Muscle of arm (tissue), 14 donors: ENCODE measurements around the gene AMN. TPM values are rescaled to one million over a fixed set of nuclear protein-coding genes. Genes with fewer than 3 reads are reported as not detected.
A peak's percentile ranks its signal among the peaks of the same experiment; 100 is the strongest.
"Not testable (repeated sequence)": the region's sequence is repeated elsewhere in the genome, so short reads cannot be mapped to it uniquely, and the experiment has no call there.

Source experiments
- DNase-seq: peaks from one replicate; pipeline ENCODE4 v3.0.0-alpha.2; 2013
- long read RNA-seq, 11 donors: transcript quantifications; one replicate each; lab custom pipeline, GENCODE V29; 2026
- polyA plus RNA-seq, 12 donors: library from polyadenylated mRNA; unstranded; fragments of 120-200 nt; gene quantifications; one replicate each; pipeline ENCODE4 v1.2.1, GENCODE V29; 2013; ENCODE audit not compliant: insufficient read length in 12 of 12

Gene AMN
- 10 to 100 TPM in 1 of 12 donors, 1 to 10 TPM in 3, under 1 TPM in 7, not detected in 1; 0.16 to 32.7 (median 0.62) TPM for polyA plus RNA-seq
- long read RNA-seq, donor 1, transcript AMN-201 (12 exons, 1,907 nt): major isoform, 139 of 221 reads
- long read RNA-seq, donor 1, transcript AMN-202 (11 exons, 2,269 nt): minor isoform, 5 of 221 reads
- long read RNA-seq, donor 1, partial matches to known transcripts: 77 of 221 reads
- long read RNA-seq, donor 1, other reads (novel, unspliced or antisense): 0 of 221 reads
- long read RNA-seq, donor 2: 0 reads
- long read RNA-seq, donor 3: 0 reads
- long read RNA-seq, donor 4: 0 reads
- long read RNA-seq, donor 5: 0 reads
- long read RNA-seq, donor 6: 0 reads
- long read RNA-seq, donor 7: 0 reads
- long read RNA-seq, donor 8, partial matches to known transcripts: 0 of 2 reads
- long read RNA-seq, donor 8, other reads (novel, unspliced or antisense): 0 of 2 reads
- long read RNA-seq, donor 9: 0 reads
- long read RNA-seq, donor 10: 0 reads
- long read RNA-seq, donor 11: 0 reads

DNA sequence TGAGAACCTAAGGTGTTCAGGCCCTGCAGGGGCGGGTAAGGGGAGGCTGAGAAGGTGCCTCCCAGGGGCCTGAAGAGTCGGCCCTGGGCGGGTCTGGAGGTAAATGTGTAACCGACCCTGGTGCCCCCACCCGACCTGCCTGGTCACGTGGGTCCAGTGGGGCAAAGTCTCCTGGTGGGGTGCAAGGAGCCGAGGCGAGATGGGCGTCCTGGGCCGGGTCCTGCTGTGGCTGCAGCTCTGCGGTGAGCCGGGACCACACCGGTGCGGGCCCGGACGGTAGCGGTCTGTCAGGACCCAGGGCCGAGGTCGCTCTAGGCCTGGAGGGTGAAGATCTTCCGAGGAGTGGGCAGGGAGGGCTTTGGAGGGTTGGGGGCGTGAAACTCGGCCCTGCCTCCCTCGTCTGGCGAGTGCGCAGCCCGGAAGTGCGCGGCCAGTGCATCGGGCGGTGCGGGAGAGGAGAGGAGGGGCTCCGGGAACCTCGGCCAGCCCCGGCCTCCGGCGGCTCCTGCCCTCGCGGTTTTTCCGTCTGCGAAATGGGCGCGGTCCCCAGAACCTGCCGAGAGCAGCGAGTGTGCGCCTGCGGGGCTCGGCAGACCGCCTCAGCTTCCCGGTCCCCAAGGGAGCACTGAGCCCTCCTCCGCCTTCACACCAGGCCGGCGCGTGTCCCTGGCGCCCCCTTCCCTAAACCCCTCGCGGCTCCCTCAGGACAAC, at the start of gene AMN:
AMN (plus strand) TSS at position 174 of the 711 bp plus-strand sequence; CDS start at position 200, 26 bp downstream.
- no peak for DNase-seq

DNA sequence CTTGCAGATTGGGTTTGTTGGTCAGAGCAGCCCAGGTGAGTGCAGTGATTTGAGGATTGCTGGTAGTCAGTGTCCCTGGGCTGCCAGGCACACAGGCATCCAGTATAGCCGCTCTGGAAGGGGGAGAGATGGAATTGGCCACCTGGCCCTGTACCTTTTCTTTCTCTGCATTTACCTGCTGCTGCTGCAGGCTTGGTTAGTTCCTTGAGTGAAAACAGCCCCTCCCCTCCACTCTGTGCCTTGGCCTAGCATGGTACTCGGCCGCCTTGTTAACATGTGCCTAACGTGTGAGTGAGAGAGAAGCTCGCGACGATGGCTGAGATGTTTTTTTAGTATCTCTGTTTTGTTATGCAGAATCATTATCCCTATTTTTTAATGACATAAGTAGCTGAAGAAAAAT, 49.3 kb upstream of the AMN start:
- DNase-seq: no peak

DNA sequence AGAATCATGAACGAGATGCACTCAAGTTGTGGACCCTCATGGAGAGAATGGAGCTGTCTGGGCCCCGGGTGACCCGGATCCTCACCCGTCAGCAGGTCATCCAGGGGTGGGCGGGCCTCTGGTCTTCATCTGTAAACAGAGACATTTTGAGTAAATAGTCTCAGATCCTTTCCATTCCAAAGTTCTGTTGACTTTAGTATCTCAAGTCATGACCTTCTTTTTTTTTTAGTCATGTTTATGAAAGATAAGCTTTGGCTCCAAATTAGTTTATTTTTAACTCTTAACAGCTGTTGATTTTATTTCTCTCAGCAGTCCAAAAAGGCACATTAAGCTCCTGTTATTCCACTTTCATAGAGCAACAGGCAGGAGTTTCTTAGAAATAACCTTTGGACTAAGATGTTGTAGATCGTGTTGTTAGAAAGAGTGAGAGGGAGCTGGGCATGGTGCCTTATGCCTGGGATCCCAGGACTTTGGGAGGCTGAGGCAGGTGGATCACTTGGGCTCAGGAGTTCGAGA, 48.9 kb upstream of the AMN start:
- no peak for DNase-seq

DNA sequence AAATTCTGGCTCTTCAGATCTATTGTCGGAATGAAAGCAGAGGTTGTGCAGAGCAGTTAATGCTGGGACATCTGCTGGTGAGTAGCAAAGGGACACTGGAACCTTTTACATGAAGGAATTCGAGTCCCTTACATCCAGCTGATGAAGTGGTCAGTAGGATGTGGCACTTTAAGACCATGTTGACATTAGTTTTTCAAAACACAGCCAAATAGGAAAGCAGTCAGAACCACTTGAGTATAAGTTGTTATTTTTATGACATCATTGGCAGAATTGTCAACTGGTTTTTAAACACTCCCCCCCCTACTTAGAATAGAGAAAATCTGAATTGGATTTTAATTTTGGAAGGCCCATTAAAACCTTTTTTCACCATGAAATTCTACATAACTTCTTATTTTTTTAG, 46.8 kb upstream of the AMN start:
- no peak for DNase-seq

DNA sequence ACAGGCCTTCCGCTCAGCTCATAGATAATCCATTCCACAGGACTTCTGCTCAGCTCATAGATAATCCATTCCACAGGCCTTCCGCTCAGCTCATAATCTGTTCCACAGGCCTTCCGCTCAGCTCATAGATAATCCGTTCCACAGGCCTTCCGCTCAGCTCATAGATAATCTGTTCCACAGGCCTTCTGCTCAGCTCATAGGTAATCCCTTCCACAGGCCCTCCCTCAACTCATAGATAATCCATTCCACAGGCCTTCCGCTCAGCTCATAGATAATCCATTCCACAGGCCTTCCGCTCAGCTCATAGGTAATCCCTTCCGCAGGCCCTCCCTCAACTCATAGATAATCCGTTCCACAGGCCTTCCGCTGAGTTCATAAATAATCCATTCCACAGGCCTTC, 45.0 kb upstream of the AMN start:
- not testable (repeated sequence) for DNase-seq

DNA sequence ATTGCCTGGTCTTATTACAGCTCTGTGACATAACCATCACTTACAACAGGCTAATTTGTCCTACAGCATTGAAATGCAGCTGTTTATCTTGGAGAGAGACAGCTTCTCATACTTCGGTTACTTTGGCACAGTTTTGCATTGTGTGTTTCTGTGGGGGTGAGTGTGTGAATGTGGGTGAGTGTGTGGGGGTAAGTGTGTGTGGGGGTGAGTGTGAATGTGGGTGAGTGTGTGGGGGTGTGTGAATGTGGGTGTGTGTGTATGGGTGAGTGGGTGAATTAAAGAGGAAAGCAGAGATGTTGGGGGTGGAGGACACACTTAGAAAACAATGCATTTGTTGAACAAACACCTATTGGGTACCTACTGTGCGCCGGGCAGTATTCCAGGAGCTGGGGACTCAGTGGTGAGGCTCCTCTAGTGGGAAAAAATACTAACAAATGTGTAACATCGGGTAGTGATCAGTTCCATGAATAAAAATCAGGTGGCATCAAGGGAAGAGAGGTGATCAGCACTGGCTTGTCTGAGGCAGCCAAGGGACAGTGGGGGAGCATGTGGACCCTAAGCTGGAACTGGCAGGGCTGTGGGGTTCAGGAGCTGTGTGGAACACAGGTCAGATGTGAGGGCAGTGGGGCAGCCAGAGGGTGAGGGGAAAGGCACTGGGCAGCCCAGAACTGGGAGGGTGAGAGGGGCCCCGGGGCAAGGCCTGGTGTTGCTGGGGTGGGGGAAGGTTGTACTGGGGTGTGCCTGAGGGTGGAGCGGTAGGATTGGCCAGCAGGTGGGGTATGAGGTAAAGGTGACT, 44.1 kb upstream of the AMN start:
- no peak for DNase-seq

DNA sequence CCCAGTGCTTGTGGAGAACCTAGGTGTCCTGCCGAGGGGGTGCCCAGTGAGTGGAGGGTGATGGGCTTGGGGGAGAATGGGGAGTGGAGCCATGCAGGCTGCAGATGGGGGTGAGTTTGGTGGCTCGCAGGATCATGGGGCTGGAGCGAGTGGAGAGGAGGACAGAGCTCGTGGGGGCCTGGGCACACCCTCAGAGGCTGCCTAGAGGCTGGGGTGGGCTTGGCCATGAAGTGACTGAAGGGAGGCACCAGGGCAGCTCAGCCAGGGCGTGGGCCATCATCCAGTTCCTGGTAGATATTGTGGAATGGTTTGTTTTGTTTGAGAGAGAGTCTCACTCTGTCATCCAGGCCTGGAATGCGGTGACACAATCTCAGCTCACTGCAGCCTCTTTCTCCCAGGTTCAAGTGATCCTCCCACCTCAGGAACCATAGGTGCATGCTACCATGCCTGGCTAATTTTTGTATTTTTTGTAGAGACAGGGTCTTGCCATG, 43.4 kb upstream of the AMN start:
- no peak for DNase-seq

DNA sequence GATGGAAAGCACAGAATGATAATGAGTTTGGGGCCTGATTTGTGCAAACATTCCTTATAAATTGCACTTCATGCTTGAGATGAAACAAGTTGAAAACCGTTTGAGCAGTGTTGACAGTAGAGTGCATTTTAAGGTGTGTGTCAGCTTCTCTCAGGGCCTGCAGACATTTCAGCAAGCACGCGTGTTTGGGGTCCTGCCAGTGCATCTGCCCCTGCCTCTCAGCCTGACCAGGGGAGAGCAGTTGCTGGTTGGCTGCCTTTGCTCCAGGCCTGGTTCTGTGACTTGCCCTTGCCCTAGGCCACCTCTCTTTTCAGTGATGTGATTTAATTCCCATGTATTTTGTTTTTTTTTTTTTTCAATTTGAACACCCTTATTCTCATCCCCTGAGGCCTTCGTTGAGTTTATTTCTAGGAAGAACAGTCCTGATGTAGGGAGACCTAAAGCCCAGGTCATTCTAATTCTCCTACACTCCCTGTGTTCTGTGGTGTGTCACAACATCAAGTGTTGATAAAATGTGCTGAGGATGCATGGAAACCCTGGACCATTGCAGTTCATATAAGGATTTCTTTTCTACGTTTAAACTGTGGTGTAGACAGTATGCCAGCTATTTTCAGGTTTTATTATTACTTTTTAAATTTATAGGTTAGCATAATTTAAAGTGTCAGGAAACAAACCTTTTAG, 40.1 kb upstream of the AMN start:
- peak; percentile 28 for DNase-seq

DNA sequence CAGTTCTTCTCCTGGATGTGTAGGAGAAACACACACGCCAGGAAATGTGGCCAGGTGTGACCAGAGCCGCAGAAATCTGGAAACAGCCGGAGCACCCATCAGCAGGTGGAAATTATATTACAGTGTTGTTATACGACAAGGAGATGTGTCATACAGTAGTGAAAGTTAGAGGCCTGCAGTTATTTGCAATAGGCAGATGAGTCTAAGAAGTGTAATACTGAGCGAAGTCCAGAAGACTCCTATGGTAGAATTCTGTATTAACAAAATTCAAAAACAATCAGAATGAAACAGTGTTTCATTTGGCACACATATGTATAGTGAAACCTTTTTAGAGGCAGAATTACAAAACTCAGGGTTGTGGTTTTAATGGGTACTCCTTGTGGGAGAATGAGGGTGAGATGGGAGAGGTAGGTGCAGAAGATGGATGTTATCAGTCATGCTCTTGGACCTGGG, 39.3 kb upstream of the AMN start:
- no peak for DNase-seq

DNA sequence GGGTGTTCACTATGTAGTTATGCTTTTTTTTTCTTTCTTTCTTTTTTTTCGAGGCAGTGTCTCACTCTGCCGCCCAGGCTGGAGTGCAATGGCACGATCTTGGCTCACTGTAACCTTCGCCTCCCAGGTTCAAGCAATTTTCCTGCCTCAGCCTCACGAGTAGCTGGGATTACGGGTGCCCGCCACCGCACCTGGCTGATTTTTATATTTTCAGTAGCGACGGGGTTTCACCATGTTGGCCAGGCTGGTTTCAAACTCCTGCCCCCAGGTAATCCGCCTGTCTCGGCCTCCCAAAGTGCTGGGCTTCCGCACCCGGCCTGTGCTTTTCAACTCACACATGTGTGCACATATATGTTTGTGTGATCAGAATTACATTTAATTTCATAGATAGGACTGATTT, 38.9 kb upstream of the AMN start:
- DNase-seq: no peak

DNA sequence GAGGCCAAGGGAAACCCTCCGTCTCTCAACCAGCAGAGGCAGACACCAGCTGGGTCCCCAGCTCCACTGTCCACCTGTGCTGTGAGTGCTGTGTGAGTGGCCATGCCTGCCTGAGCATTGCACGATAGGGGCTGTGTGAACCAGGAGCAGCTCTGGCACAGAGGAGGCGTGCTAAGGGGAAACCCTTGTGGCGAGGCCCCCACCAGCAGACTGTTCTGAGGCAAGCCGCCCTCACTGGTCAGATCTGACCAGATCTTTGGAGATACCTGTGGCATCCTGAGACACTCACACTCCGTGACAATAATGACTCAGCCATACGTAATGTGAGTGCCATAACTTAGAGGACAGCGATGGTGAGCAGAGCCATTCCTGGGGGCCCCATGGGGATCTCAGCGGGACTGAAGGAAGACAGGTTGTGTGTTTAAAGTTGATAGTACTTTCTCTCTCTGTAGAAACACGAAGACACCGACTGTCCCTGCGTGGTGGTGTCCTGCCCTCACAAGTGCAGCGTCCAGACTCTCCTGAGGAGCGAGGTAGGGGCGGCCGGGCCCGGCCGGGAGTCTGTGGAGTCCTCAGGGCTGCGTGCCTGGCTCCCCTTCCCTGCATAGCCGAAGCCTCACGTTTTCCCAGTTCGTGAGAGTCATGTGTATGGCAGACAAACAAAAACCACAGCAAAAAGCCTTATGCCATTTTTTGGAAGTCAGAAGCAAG, 36.6 kb upstream of the AMN start:
- DNase-seq: no peak

DNA sequence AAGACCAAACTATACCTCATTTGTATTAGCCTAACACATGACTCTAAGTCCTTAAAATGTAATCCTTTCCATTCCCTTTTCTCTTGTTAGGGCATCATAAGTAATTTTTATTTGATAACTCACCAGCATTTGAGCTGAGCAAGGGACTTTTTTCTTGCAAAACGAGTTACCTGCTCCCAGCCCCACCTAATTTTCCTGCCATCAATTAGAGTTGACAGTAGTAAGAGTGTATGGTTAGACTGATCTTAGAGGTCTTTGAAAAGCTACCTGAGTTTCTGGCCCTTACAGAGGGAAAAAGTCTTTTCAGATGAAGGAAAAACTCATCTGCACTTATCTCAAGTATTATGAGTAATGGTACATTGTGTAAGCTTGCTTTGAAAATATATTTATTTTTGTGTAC, 33.7 kb upstream of the AMN start:
- DNase-seq: no peak

DNA sequence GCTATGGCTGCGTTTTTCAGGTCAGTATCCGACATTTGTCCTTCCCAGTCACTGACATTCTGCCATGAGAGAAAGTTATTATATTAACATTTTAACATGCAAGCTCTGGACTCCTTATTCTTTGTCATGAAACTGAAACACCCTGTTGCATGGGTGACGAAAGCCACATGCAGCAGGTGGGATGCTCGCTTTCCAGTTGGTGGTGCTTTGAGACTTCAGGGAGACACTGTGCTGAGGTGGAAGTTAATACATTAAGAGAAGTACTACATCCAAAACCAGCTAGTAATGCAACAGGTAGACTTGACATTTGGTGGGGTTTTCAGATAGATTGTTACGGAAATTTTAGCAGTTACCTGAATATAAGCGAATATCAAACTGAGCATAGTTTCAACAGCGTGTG, 32.8 kb upstream of the AMN start:
- no peak for DNase-seq

DNA sequence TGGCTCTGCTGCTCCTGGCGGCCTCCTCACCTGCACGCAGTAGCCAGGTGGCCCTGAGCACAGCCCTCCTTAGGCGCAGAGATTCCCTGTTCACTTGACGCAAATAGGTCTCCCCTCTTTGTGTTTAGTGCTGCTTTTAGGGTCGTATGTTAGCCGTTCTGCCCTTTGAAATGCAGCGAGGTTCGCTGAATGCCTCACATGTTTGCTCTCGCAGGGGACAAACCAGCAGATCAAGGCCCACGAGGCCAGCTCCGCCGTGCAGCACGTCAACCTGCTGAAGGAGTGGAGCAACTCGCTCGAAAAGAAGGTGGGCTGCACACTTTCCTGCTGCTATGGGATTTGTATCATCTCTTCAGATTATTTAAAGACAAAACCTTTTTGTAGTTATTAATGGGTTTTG, 31.4 kb upstream of the AMN start:
- no peak for DNase-seq

DNA sequence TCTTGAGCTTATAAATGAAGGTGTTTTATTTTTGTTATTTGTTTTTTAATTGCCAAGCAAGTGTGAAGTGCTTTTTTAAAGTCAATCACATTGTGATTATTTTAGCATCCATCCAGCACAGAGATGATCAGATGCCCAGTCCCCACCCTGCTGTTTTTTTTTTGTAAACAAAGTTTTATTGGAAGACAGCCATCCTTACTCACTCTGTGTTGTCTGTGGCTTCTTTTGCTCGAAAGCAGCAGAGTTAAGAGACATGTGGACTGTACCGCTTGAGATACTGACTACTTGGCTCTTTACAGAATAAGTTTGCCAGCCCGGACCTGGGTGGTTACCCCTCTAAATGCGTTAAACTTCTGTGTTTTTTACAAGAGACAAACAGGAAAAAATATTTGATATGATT, 30.9 kb upstream of the AMN start:
- DNase-seq: no peak

DNA sequence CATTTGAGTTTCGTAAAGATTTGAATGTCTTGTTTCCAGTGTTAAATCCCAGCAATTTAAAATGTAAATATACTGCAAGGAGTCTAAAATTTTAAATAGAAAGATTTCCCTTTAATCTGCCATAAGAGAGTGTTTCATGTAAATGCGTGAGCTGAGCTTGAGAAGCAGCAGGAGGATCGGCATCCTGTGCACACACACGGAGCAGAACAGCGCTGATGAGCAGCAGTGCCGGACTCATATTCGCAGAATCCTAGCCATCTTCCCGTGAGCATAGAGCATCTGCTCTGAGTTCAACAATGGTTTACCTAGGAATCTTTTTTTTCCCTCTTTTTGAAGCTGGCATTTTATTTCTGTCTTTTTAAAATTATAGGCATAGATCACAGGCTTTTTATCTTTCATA, 29.8 kb upstream of the AMN start:
- DNase-seq: no peak

DNA sequence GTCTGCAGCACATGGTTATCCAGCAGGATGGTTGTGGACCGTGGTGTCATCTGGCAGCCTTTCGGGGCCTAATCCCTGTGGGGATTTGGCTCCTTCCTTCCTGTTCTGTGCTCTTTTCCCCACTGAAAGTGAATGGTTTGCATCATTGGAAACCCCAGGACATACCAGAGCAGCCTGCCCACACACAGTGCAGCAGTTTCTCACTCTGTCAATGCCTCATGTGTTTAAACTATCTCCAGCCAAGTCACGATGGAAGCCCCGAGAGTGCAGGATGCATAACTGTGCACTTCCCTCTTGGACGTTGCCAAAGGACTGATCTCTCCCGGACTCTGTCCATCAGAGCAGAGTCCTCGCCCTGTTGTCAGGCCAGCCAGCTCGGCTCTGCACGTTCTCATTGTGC, 29.0 kb upstream of the AMN start:
- DNase-seq: peak; percentile 75

DNA sequence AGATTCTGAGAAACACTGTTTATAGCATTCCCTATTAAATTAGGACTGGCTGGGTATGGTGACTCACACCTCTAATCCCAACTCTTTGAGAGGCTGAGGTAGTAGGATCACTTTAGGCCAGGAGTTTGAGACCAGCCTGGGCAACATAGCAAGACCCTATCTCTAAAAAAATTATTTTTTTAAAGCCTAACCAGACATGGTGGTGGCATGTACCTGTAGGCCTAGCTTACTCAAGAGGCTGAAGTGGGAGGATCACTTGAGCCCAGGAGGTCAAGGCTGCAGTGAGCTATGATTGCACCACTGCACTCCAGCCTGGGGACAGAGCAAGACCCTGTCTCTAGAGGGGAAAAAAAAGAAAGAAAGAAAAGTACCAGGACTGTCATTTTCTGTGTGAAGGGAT, 25.7 kb upstream of the AMN start:
- not testable (repeated sequence) for DNase-seq

DNA sequence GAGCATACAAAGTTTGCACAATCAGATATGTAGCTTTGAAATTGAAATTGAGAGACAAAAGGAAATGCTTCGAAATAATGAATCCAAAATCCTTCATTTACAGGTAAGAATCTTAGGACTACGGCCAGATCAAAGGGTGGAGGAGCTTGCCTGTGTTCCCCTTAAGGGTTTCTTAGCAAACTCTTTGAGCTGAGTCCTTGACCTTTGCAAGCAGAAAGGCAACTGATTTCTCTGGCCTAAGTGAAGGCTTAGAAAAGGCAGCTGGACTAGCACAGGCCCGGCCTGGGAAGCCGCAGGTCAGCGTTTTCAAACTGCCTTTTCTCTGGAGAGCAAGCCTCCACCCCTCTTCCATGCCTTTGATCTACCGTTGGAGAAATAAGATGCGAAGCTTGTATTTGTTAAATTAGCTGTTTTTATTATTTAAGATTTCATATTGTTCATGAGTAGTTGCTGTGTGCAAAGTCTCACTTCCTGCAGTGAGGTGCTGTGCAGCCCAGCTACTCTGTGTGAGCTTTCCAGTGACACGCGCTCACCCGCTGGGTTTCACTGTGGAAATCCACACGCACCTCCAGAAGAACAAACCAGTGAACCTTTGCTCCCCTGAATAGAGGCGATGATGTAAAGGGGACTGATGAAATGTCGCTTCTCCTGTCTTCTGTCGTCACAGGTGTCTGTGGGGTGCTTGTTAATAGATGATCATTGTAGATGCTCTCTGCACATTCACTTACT, 25.0 kb upstream of the AMN start:
- no peak for DNase-seq

DNA sequence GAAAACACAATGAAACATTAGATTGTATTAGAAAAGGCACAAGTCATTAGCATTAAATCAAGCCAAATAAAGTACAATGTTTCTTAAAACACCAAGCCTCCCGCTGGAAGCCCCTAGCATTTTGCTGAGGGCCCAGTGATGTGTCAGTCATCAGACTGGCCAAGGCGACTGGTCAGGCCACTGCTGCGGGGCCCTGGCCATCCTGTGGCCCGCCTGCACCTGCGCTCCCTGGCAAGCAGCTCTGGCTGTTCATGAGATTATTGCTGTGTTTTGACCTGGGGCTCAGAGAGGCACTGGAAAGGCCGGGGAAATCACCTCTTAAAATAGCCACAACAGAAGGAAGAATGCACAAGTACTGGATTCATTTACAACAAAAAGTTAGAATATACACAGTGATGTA, 24.2 kb upstream of the AMN start:
- no peak for DNase-seq
